A673 (cell line): ENCODE results near the gene RAB22A.

ENCODE experiments used
- EZH2 ChIP-seq: fragments of 200-600 bp; sonication (generic); IDR thresholded peaks from 2 replicates; pipeline ENCODE4 v1.6.1; 2017; ENCODE audit warnings: borderline replicate concordance, low read depth, mild to moderate bottlenecking, mixed read lengths, antibody characterized with exemption, low read length; ENCODE audit not compliant: poor library complexity, severe bottlenecking
- TF ChIP-seq, protein P1 (sequence below): fragments of 300-800, 200-600 bp; sonication (generic); conservative IDR thresholded peaks from 2 replicates; pipeline ENCODE4 v1.5.1; 2017; ENCODE audit warnings: low read depth, mild to moderate bottlenecking, antibody characterized with exemption, low read length, moderate library complexity, mixed read lengths

GRCh38 chr20:58407966-58408557 lies 98.5 kb downstream of the RAB22A start:
- TF ChIP-seq, protein P1, sequence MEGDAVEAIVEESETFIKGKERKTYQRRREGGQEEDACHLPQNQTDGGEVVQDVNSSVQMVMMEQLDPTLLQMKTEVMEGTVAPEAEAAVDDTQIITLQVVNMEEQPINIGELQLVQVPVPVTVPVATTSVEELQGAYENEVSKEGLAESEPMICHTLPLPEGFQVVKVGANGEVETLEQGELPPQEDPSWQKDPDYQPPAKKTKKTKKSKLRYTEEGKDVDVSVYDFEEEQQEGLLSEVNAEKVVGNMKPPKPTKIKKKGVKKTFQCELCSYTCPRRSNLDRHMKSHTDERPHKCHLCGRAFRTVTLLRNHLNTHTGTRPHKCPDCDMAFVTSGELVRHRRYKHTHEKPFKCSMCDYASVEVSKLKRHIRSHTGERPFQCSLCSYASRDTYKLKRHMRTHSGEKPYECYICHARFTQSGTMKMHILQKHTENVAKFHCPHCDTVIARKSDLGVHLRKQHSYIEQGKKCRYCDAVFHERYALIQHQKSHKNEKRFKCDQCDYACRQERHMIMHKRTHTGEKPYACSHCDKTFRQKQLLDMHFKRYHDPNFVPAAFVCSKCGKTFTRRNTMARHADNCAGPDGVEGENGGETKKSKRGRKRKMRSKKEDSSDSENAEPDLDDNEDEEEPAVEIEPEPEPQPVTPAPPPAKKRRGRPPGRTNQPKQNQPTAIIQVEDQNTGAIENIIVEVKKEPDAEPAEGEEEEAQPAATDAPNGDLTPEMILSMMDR = no peak
- TF ChIP-seq EZH2 = no peak
